Epithelial cell of esophagus (primary cell): ENCODE data around the gene KNCN.

Source experiments
- DNase-seq: peaks from one replicate; pipeline ENCODE4 v3.0.0; 2010; ENCODE audit warnings: low read depth
- H3K4me3 ChIP-seq: 2 replicates; pipeline ENCODE4 v1.5.1; 2011; ENCODE audit warnings: mild to moderate bottlenecking, low read length, control low read depth
- CTCF ChIP-seq: IDR thresholded peaks from 2 replicates; pipeline ENCODE4 v1.5.1; 2011; ENCODE audit warnings: low read depth, mild to moderate bottlenecking, low read length, control low read depth, inconsistent platforms; ENCODE audit not compliant: insufficient read depth; ENCODE audit errors: missing control alignments

The KNCN gene

GRCh38 chr1:46558141-46558963, 6.9 kb upstream of the KNCN start:
- H3K4me3 ChIP-seq = no peak overlapping the region
- TF ChIP-seq CTCF = no peak
- DNase-seq = no peak

GRCh38 chr1:46557403-46557802, 6.0 kb upstream of the KNCN start:
- DNase-seq = no peak
- no peak overlapping the region for H3K4me3 ChIP-seq
- no peak for TF ChIP-seq CTCF

GRCh38 chr1:46556822-46557221, 5.4 kb upstream of the KNCN start:
- H3K4me3 ChIP-seq = no peak overlapping the region
- peak; percentile 38 for TF ChIP-seq CTCF
- DNase-seq = peak; percentile 74

- no peak for TF ChIP-seq CTCF
- H3K4me3 ChIP-seq = no peak overlapping the region
- DNase-seq = no peak
These were observed 4.6 kb upstream of the KNCN start for GRCh38 chr1:46555826-46556619.

- TF ChIP-seq CTCF = no peak
- H3K4me3 ChIP-seq = no peak overlapping the region
- no peak for DNase-seq
These were observed 3.3 kb upstream of the KNCN start for GRCh38 chr1:46554597-46555381.

- no peak for DNase-seq
- no peak overlapping the region for H3K4me3 ChIP-seq
- no peak for TF ChIP-seq CTCF
These were observed 2.8 kb upstream of the KNCN start for GRCh38 chr1:46554236-46554596.
